ELF-1 (cell line): ENCODE data around the gene MS4A10.
A peak's percentile ranks its signal among the peaks of the same experiment; 100 is the strongest.

Experiments used
- DNase-seq: peaks from one replicate; pipeline ENCODE4 v3.0.0-alpha.2; 2016; ENCODE audit warnings: low read depth, low spot score

The MS4A10 gene

DNA sequence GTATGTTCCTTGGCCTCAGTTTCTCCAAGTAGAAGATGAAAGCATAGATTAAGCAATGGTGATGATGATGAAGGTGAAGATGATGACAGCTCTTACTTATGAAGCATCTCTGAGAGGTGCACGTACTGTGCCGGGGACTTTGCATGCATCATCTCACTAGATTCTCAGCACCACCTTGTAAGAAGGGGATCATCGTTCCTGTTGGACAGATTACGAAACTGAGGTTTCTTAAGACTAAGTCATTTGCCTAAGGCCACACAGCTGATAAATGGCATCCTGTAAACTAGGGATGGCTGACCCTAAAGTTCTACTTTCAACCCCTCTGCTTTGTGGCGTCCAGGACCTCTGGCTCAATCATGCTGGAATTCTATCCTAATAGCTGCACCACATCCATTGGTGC lies 19.8 kb upstream of the MS4A10 start:
- DNase-seq = no peak

DNA sequence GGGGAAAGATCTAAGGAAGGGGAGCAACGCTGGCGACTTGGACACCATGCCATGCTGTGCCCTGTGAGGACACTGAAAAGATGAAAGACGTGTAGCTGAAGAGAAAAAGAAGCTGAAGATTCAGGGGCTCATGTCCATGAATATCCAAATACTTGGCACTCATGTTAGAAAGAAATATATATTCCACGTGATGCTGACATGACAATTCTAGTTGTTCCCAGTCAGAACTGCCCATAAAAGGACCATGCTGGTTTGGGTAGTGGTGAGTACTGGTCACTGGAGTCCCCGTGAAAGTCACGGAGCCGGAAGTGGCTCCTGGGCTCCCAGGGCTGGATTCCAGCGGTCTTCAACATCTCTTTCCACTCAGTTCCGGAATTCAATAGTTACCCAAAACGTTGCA lies 18.6 kb upstream of the MS4A10 start:
- no peak for DNase-seq

DNA sequence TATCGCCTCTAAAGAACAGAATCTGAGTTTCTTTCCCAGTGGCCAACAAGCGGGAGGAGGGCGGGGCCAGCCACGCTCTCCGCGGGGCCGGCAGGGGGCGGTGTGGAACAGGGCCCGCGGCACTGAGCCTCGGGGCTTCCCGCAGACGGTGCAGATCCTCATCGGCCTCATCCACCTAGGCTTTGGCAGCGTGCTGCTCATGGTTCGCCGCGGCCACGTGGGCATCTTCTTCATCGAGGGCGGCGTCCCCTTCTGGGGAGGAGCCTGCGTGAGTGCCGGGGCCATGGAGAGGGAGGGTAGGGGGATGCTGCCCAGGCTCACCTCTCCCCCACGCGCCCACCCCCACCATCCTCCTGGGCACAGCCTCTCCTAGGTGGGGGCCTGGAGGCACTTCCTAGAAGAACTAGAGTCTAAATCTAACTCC lies 17.7 kb upstream of the MS4A10 start:
- peak; percentile 40 for DNase-seq

- DNase-seq = no peak
These were observed 16.9 kb upstream of the MS4A10 start for GRCh38 chr11:60768202-60768601.

- no peak for DNase-seq
These were observed 15.9 kb upstream of the MS4A10 start for GRCh38 chr11:60769273-60769672.

DNA sequence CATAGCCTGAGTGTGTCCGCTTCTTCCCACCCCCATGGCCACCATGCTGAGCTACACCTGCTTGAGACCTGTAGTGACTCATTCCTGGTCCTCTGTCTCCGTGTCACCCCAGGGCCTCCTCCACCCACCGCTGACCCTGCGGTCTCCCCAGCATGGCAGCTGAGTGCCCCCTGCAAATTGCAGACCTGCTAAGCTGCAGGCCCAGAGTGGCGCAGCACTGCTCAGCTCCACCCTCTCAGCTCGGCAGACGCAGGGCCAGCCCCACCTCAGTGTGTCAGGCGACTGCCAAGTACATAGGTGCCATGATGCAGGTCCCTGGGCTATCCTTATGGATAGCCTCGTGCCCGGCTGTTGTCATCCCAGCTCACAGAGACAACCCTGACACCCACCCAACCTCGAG lies 15.3 kb upstream of the MS4A10 start:
- no peak for DNase-seq

GRCh38 chr11:60771146-60771545 lies 14.0 kb upstream of the MS4A10 start:
- no peak for DNase-seq

- DNase-seq = no peak
These were observed 13.1 kb upstream of the MS4A10 start for GRCh38 chr11:60771879-60772525.

- no peak for DNase-seq
These were observed 12.5 kb upstream of the MS4A10 start for GRCh38 chr11:60772666-60773065.

DNA sequence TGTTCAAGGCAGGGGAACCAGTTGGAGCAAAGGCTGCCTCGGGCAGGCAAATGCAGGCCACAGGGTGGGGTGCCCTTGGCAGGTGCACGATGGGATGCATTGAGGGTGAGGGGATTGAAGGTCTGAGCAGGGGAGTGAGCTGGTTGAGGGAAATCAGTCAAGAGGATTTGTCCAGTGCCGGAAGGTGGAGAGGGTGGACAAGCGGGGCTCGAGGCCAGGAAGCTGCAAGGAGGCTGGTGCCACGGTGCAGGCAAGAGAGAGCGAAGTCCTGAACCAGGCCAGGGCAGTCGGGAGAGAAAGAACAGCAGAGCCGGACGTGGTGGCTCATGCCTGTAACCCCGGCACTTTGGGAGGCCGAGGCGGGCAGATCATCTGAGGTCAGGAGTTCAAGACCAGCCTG lies 10.4 kb upstream of the MS4A10 start:
- DNase-seq = no peak

- peak; percentile 96 for DNase-seq
These were observed 9.6 kb upstream of the MS4A10 start for GRCh38 chr11:60775420-60775961.

DNA sequence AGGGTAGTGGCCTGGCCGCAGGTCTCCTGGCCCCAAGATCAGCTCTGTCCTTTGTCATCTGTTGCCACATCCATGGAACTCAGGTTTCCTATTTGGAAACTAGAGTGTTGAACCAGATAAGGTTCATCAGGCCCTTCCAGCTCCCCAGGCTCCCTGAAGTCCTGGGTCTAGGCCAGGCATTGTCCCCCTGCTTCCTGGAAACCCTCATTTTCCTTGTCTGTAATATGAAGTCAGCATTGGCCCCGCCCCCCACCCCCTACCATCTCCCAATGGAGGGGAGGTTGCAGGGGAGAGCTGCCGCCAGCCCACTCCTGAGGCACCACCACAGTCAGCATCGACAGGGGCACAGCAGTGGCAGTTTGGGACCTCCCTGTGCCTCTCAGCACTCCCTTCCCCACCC lies 9.0 kb upstream of the MS4A10 start:
- no peak for DNase-seq

DNA sequence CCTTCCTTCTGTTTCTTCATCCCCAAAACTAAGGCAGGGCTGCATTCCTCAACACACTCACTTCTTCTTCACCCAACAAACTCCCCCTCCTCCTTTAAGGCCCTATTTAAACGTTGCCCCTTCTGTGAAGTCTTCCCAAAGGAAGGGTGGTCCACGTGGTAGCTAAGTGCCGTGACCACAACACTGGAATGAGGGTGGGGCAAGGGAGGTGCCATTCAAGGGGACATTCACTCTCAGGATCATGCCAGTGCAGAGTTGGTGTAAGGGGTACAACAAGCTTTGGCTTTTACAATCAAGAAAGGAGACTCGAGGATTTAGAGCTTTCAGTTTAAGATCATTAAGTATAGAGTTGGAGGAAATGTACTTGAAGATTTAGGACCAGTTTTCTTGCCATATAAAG lies 8.0 kb upstream of the MS4A10 start:
- no peak for DNase-seq

DNA sequence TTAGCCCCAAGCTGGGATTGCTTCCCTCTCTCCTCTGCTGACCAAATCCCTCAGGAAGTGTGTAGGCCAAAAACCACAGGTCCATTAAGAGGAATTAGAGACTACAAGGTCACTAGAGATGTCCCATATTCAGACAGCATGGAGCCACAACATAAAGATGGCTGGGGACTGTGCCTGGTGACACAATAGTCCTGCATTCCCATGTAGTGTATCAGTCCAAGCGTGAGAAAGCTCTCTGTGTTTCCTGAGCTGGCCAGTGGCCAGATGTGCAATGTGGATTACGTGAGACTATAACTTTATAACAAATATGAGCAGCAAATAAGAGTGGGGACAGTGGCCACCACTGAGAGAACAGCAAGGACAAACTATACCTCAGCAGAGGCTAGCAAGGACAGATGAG lies 7.6 kb upstream of the MS4A10 start:
- DNase-seq = no peak

DNA sequence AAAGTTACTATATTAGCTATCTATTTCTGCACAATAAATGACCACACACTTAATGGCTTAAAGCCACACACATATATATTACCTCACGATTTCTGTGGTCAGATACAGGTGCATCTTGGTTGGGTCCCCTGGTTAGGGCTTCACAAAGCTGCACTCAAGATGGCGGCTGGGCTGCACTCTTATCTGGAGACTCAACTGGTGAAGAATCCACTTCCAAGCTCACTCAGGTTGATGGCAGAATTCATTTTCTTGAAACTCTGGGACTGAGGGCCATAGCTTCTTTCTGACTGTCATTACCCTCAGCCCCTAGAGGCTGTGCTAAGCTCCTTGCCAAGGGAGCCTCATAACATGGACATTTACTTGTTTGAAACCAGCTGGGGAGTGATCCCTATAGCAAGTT lies 5.1 kb upstream of the MS4A10 start:
- DNase-seq = no peak

DNA sequence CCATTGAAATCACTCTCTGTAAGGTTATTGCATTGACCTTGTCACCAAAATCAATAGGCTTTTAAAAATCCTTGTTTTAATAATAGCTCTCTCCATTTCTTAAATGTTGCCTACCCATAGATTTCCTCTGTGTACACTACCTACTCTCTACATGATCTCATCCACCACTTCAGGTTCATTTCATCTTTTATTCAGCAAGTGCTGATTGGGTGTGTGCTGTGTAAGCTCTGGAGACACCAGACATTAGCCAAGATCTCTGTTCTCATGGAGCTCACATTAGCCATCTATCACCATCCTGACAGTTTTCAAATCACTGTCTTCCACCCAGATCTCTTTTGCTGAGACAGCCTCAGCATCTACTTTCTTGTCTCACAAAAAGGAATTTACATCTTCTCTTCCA lies 4.4 kb upstream of the MS4A10 start:
- DNase-seq = no peak

DNA sequence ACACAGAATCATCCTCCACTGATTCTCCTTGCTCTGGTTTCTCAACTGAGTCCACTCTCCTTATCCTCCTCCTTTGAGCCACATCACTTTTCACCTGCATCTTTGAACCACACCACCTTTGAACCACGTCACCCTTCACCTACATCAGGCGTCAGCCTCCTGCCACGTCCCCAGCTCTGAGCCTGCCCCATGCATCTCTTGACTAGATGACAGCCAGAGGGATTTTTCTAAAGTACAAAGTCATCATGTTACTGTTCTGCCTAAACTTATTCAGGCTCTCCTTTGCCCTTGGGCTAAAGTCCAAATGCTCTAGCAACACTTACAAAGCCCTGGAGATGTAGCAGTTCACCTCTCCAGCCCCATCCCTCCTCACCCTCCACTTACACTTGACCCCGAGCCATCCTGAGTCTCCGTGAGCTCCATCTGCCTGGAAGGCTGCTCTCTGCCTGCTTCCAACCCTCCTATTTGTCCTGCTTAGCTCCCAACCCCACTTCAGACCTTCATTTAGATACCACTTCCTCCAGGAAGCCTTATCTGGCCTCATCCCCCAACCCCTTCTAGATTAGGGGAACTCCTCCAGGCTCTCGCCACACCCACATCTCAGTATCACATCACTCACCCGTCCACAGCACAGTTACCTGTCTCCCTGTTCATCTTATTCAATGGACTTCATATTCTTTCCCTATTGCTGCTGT lies 3.7 kb upstream of the MS4A10 start:
- no peak for DNase-seq

- no peak for DNase-seq
These were observed 3.2 kb upstream of the MS4A10 start for GRCh38 chr11:60781981-60782316.

DNA sequence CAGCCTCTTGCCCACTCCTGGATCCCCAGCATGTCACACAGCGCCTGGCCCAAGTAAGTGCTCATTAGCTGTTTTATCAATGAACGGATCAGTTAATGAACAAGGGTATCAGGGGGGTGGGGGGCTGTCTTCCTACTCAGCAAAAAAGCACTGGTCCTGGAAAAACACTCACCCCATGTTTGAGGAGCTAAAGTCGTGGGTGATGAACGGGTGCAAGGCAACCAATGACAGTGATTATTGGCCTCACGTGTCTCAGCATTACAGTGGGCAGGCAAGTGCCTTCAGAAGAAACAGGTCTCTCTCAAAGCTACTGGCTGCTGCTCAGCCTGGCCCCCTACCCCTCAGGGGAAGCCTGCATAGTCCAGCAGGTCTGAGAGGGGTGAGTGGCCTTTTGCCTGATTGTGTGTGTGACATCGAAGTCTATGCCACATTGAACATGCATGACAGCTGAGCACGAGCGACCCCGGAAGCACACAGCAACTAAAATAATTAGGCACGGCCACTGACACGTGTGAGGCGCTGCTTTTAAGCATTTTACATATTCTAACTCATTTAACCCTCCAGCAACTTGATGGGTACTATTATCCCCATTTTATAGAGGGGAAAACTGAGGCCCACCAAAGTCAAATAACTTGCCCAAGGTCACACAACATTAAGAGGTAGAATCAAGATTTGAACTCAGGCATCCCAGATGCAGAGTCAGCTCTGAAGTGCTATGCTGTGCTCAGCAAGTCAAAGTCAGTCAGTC lies 2.6 kb upstream of the MS4A10 start:
- DNase-seq = no peak

DNA sequence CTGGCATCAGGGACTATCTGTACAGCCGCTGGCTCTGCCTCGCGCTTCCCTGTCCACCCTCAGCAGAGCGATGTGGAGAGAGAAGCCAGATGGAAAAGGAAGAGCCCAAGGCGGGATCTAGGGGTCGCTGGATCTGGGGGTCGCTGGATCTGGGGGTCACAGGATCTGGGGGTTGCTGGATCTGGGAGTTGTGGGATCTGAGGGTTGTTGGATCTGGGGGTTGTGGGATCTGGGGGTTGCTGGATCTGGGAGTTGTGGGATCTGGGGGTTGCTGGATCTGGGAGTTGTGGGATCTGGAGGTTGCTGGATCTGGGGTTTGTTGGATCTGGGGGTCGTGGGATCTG lies 2.0 kb upstream of the MS4A10 start:
- no peak for DNase-seq

GRCh38 chr11:60783911-60784310 lies 1.2 kb upstream of the MS4A10 start:
- no peak for DNase-seq

DNA sequence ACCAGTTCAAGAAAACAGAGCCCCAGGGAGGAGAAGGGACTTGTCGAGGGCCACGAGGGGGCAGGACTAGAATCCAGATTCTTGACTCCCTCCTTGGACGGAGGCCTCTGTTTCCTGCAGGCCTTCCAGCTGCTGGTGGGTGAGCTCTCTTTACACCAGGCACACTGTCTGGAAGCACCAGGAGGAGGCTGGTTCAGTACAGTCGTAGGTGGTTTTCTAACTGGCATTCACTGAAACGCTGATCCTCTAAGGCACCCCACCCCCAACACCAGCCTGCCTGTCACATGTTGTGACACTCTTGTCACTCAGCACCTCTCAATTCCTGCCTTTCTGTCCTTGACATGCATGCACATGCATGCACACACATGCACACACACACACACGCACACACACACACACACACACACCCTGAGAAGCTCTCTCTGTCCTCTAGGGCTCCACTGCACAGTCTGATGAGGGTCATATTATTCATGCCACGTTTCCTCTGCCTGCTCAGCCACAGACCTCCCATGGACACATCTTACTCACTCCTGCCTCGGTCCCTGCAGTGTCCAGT lies 751 bp downstream of the MS4A10 start:
- DNase-seq = no peak
